Measurements from ENCODE around the gene RFTN1. TPM values are rescaled to one million over a fixed set of nuclear protein-coding genes. Genes with fewer than 3 reads are reported as not detected.

Gene RFTN1
- total and polyA plus RNA-seq, 9 of the 15 experiments (the other 6 are each of a cell fraction or from before 2014, with no cell fraction given), result 0.08 to 0.51 (median 0.11) TPM; not detected in 6

DNA sequence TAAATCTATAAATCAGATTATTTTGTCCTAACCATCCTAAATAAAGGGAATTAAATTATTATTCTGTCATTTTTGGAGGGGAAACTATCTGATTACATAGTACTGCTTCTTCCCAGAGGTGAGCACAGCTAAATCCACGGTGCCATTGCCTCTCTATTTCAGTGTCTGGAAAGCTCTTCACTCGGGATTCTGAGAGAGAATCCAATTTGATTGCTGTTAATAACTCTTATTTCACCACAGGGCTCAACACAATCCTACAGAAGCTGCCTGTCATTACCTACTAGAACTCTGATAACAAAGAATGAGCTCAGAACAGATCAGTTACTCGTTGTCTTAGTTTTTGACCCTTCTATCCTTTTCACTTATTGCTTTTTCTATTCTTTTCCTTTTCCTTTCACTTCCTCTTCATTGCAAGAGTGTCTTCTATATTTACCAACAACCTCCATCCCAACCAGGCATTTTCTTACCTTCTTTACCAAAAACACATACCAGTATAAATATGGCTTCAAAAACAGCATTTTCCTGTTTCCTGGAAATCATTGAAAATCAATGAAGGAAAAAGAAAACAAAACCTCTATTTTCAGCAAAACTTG, 218.1 kb downstream of the RFTN1 start:
- Histone ChIP-seq H3K9me1 (ENCODE audit: control insufficient read depth, insufficient read depth, low read length) (no peaks in the 10 kb centered on the region), H3K4me3 (no peak overlapping the region), H3K9me3 (replicated peaks; ENCODE audit: control insufficient read depth, insufficient read depth, low read depth, low read length) (peaks cover 5% of the 10 kb centered on the region), H3K27ac (ENCODE audit: extremely low read depth, low read depth, low read length) (no peak overlapping the region), H2AFZ (ENCODE audit: low read depth, low read length) (no peak overlapping the region), H3K27me3 (ENCODE audit: control insufficient read depth in 2 of 2, insufficient read depth in 2 of 2, low read length in 2 of 2) (no peaks in the 10 kb centered on the region), H3K9ac (ENCODE audit: insufficient read depth in 1 of 2, low read depth in 2 of 2, low read length in 2 of 2) (no peak overlapping the region), H3K4me2 (ENCODE audit: insufficient read depth, low read length) (no peak overlapping the region), H4K20me1 (replicated peaks; ENCODE audit: control insufficient read depth, insufficient read depth, low read length) (no peaks in the 10 kb centered on the region), H3K36me3 (ENCODE audit: control insufficient read depth, insufficient read depth, low read length) (peaks cover 89% of the 10 kb centered on the region), H3K79me2 (ENCODE audit: control insufficient read depth, insufficient read depth, low read length) (peaks cover 26% of the 10 kb centered on the region), H3K4me1 (replicated peaks in 1 of 2; ENCODE audit: control insufficient read depth in 2 of 2, insufficient read depth in 2 of 2, low read length in 2 of 2) (peaks cover 0 to 9% of the 10 kb centered on the region in 2 experiments; a peak in 3 of 5 replicates)
- ChIA-PET CTCF (ENCODE audit: low intra/inter-chr PET ratio) (no interaction called here), POLR2A (interaction anchor here (0.6 to 2.7 kb wide), 6 partner anchors 8 to 44 kb away, joined by 3 to 15 read pairs (median 4); partner anchors contain the start of genes DPH3 and OXNAD1)
- WGBS (ENCODE audit: insufficient coverage, low coverage, missing lambda C conversion rate), result 74% methylated on average over 3 of the region's 3 CpGs
- in situ Hi-C loops (cut with MboI), result no loop called here
- intact Hi-C loops (cut with micrococcal nuclease), result no loop called here
- no TSS peak for BruUV-seq (replicated peaks)
- TF ChIP-seq FOXO4 (CRISPR knock-in tag; IDR thresholded peaks at IDR 0.05) (no peak), DDX20 (tag; IDR thresholded peaks at IDR 0.05; ENCODE audit: low read depth) (no peak), KLF13 (tag; IDR thresholded peaks at IDR 0.05; ENCODE audit: borderline replicate concordance, low read depth) (no peak), ZBED1 (IDR thresholded peaks at IDR 0.05) (no peak), CHD4 (IDR thresholded peaks at IDR 0.05; ENCODE audit: insufficient read depth, insufficient replicate concordance, low read depth, low read length, poor library complexity, severe bottlenecking) (no peak), SMARCA4 (IDR thresholded peaks at IDR 0.05) (no peak), ARHGAP35 (IDR thresholded peaks at IDR 0.05; ENCODE audit: partially characterized antibody) (no peak)
- TF ChIP-seq, protein P1, sequence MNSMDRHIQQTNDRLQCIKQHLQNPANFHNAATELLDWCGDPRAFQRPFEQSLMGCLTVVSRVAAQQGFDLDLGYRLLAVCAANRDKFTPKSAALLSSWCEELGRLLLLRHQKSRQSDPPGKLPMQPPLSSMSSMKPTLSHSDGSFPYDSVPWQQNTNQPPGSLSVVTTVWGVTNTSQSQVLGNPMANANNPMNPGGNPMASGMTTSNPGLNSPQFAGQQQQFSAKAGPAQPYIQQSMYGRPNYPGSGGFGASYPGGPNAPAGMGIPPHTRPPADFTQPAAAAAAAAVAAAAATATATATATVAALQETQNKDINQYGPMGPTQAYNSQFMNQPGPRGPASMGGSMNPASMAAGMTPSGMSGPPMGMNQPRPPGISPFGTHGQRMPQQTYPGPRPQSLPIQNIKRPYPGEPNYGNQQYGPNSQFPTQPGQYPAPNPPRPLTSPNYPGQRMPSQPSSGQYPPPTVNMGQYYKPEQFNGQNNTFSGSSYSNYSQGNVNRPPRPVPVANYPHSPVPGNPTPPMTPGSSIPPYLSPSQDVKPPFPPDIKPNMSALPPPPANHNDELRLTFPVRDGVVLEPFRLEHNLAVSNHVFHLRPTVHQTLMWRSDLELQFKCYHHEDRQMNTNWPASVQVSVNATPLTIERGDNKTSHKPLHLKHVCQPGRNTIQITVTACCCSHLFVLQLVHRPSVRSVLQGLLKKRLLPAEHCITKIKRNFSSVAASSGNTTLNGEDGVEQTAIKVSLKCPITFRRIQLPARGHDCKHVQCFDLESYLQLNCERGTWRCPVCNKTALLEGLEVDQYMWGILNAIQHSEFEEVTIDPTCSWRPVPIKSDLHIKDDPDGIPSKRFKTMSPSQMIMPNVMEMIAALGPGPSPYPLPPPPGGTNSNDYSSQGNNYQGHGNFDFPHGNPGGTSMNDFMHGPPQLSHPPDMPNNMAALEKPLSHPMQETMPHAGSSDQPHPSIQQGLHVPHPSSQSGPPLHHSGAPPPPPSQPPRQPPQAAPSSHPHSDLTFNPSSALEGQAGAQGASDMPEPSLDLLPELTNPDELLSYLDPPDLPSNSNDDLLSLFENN (IDR thresholded peaks at IDR 0.05; ENCODE audit: low read depth in 2 of 2, low read length in 2 of 2), result no peak
- TF ChIP-seq, protein P2, sequence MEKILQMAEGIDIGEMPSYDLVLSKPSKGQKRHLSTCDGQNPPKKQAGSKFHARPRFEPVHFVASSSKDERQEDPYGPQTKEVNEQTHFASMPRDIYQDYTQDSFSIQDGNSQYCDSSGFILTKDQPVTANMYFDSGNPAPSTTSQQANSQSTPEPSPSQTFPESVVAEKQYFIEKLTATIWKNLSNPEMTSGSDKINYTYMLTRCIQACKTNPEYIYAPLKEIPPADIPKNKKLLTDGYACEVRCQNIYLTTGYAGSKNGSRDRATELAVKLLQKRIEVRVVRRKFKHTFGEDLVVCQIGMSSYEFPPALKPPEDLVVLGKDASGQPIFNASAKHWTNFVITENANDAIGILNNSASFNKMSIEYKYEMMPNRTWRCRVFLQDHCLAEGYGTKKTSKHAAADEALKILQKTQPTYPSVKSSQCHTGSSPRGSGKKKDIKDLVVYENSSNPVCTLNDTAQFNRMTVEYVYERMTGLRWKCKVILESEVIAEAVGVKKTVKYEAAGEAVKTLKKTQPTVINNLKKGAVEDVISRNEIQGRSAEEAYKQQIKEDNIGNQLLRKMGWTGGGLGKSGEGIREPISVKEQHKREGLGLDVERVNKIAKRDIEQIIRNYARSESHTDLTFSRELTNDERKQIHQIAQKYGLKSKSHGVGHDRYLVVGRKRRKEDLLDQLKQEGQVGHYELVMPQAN (IDR thresholded peaks at IDR 0.05; ENCODE audit: borderline replicate concordance), result no peak
- no peak for DNase-seq (ENCODE audit: extremely low read depth in 1 of 4, low spot score in 3 of 4)
- no peak for FAIRE-seq
- ATAC-seq, result no peak
